ENCODE data around the gene GRK4. TPM values are rescaled to one million over a fixed set of nuclear protein-coding genes. Genes with fewer than 3 reads are reported as not detected.

Gene GRK4
- total and polyA plus RNA-seq, 2 of the 8 experiments (the other 6 are each of a cell fraction or from before 2014, with no cell fraction given), result 0.77 to 1.8 TPM

DNA sequence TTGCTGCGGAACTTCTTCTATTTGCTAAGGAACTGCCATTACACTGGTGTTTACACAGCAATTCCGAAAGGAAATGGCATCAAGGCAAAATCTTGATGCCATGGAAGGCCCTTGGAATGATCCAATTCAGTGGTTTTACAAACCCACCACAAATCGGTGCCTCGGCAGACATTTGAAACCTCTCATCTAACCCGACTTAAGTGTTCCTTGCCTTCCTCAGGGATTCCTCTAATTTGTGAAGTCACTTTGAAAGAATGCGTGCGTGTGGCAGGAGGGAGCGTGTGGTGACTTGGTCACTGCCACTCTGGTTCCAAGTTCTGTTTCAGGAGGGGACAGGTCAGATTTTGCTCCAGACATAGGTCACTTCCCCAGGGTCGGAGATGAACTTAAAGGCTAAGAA, 4.9 kb upstream of the GRK4 start:
- Histone ChIP-seq H2AK5ac (ENCODE audit: low read depth, low read length) (no peak overlapping the region), H2BK20ac (ENCODE audit: low read length) (no peak overlapping the region), H3K36me3 (ENCODE audit: control insufficient read depth in 2 of 4, insufficient read depth in 4 of 4, low read length in 3 of 4) (peaks cover 30 to 53% (median 38%) of the 10 kb centered on the region in 4 experiments), H2BK12ac (ENCODE audit: low read depth, low read length) (no peak overlapping the region), H3K27me3 (replicated peaks in 1 of 4; ENCODE audit: control insufficient read depth in 3 of 4, extremely low read depth in 1 of 4, insufficient read depth in 3 of 4, low read length in 3 of 4) (no peaks in the 10 kb centered on the region), H3K23ac (ENCODE audit: insufficient read length) (no peak overlapping the region), H4K91ac (replicated peaks; ENCODE audit: insufficient read length, low read length) (no peak overlapping the region), H3K79me1 (ENCODE audit: low read depth, low read length) (peaks cover 7% of the 10 kb centered on the region), H4K8ac (ENCODE audit: extremely low read depth, insufficient read depth, low read length) (no peak overlapping the region), H3K4me2 (ENCODE audit: insufficient read depth in 1 of 2, low read depth in 2 of 2, low read length in 2 of 2) (no peak overlapping the region), H3K9ac (replicated peaks in 1 of 4; ENCODE audit: extremely low read depth in 1 of 4, low read depth in 3 of 4, low read length in 3 of 4) (no peak overlapping the region), H2BK120ac (replicated peaks; ENCODE audit: low read depth, low read length) (no peak overlapping the region), H4K20me1 (replicated peaks in 1 of 2; ENCODE audit: control insufficient read depth in 1 of 2, insufficient read depth in 2 of 2, low read length in 2 of 2) (peaks cover 2 to 8% of the 10 kb centered on the region in 2 experiments), H2BK5ac (ENCODE audit: low read depth, low read length) (no peak overlapping the region), H3K18ac (ENCODE audit: extremely low read depth, low read length) (no peak overlapping the region), H3K4me3 (ENCODE audit: extremely low read depth in 1 of 4, insufficient read depth in 2 of 4, low read depth in 3 of 4, low read length in 4 of 4) (no peak overlapping the region), H3K4ac (replicated peaks; ENCODE audit: insufficient read length, low read depth, low read length) (no peak overlapping the region), H3K79me2 (ENCODE audit: control insufficient read depth in 1 of 2, insufficient read depth in 2 of 2, low read length in 2 of 2) (peaks cover 2 to 43% of the 10 kb centered on the region in 2 experiments; a peak in 3 of 4 replicates), H3K14ac (ENCODE audit: insufficient read length) (no peak overlapping the region), H2BK15ac (ENCODE audit: low read length) (no peak overlapping the region), H3K4me1 (replicated peaks in 1 of 4; ENCODE audit: control insufficient read depth in 3 of 4, insufficient read depth in 4 of 4, low read length in 3 of 4) (peaks cover 3 to 9% (median 4%) of the 10 kb centered on the region in 4 experiments; a peak in 5 of 7 replicates), H3K56ac (replicated peaks; ENCODE audit: insufficient read length, low read depth, low read length) (no peak overlapping the region), H3K23me2 (ENCODE audit: low read depth, low read length) (peaks cover 10% of the 10 kb centered on the region; the same call in 1 of the 2 replicates), H3K9me3 (ENCODE audit: insufficient read depth in 2 of 2, low read depth in 1 of 2, low read length in 1 of 2) (peaks cover 14 to 15% of the 10 kb centered on the region in 2 experiments), H3K27ac (ENCODE audit: low read depth, low read length) (no peak overlapping the region), H4K5ac (ENCODE audit: insufficient read length, low read depth, low read length) (no peak overlapping the region), H2AFZ (ENCODE audit: low read length) (no peak overlapping the region)
- DNase-seq (ENCODE audit: low read depth in 1 of 2, low spot score in 2 of 2), result no peak
- no peak for FAIRE-seq
- ChIA-PET CTCF (ENCODE audit: partially characterized antibody) (interaction anchor here (1.0 kb wide), 1 partner anchor 14 kb away, joined by 5 read pairs; no protein-coding TSS in a partner anchor), POLR2A (ENCODE audit: partially characterized antibody) (interaction anchor here (0.8 kb wide), 1 partner anchor 79 kb away, joined by 4 read pairs; no protein-coding TSS in a partner anchor)
- WGBS, 2 experiments (ENCODE audit: extremely low coverage in 1 of 2, insufficient coverage in 1 of 2, insufficient read length in 1 of 2, insufficient replicate concordance in 2 of 2, low coverage in 1 of 2, low lambda C conversion rate in 2 of 2, missing lambda C conversion rate in 1 of 2), result 81% methylated on average over 9 of the region's 9 CpGs; no CpG with 5 or more reads in 1 of the 2 experiments
- TF ChIP-seq KDM5A (IDR thresholded peaks at IDR 0.05; ENCODE audit: low read length), result no peak
- no peak for TF ChIP-seq NANOG (IDR thresholded peaks at IDR 0.05; ENCODE audit: insufficient read depth, low read depth, low read length, poor library complexity, severe bottlenecking)
